NT2/D1 (cell line): ENCODE results near the gene NDOR1.

Experiments used
- SUZ12 ChIP-seq: IDR thresholded peaks from 2 replicates; pipeline ENCODE4 v1.6.1; 2011; ENCODE audit not compliant: insufficient read length, insufficient read depth; ENCODE audit errors: extremely low read depth
- ZNF274 ChIP-seq: IDR thresholded peaks from 2 replicates; pipeline ENCODE4 v1.6.1; 2011; ENCODE audit warnings: mild to moderate bottlenecking, low read depth, low read length

DNA sequence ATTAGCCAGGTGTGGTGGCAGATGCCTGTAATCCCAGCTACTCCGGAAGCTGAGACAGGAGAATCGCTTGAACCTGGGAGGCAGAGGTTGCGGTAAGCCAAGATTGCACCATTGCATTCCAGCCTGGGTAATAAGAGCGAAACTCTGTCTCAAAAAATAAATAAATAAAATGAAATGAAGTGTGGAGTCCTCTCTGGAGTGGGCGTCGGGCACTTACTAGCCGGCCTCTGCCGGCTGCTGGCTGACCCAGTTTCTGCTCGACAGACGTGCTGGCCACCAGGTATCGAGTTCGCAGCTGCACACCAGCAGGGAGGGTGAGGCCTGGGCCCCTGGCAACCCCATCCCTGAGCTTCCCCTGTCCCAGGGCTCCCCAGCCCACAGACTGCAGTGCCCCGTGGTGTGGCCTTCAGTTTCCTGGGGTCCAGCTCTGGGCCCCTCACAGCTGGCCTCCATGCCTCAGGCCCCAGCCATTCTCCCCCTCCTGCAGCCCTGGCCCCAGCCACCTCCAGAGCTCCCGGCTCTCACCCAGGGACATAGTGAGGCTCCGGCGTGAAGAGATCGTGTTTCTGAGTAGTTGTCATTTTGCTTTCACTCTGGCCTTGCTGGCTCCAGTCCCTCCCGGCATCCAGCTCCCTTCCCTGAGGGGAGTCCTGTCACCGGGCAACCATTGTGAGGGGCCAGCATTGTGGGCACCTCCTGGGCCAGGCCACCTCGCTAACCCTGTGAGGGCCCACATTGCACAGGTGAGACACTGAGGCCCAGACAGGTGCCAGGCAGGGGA is 41.8 kb downstream of the NDOR1 start:
- TF ChIP-seq SUZ12 (no peak), ZNF274 (no peak)
